Astrocyte (in vitro differentiated cells and primary cell): Measurements from ENCODE around the gene PGAM5. TPM values are rescaled to one million over a fixed set of nuclear protein-coding genes. Genes with fewer than 3 reads are reported as not detected.

Experiments used
- DNase-seq: peaks from one replicate; pipeline ENCODE4 v3.0.0-alpha.2; 2010; ENCODE audit warnings: low read depth
- FAIRE-seq: peaks from 2 replicates; lab custom pipeline; 2011; peaks lifted over from hg19 to GRCh38; lab: Jason Lieb, UNC
- H2AFZ ChIP-seq: 2 replicates; pipeline ENCODE4 v1.6.0; 2012; ENCODE audit warnings: low read depth, low read length, inconsistent platforms
- H3K27ac ChIP-seq: 2 replicates; pipeline ENCODE4 v1.5.1; 2011; ENCODE audit warnings: low read depth, low read length, inconsistent platforms
- H3K27me3 ChIP-seq: 2 replicates; pipeline ENCODE4 v1.6.0; 2011; ENCODE audit warnings: low read length, inconsistent platforms; ENCODE audit not compliant: insufficient read depth
- H3K36me3 ChIP-seq: 2 replicates; pipeline ENCODE4 v1.5.1; 2011; ENCODE audit warnings: low read length, inconsistent platforms; ENCODE audit not compliant: insufficient read depth
- H3K4me1 ChIP-seq: 2 replicates; pipeline ENCODE4 v1.5.1; 2011; ENCODE audit warnings: low read length, inconsistent platforms; ENCODE audit not compliant: insufficient read depth
- H3K4me2 ChIP-seq: 2 replicates; pipeline ENCODE4 v1.6.0; 2012; ENCODE audit warnings: low read length, inconsistent platforms
- H3K4me3 ChIP-seq: 2 replicates; pipeline ENCODE4 v1.5.1; 2011; ENCODE audit warnings: low read depth, mild to moderate bottlenecking, low read length, inconsistent platforms; ENCODE audit not compliant: insufficient read depth
- H3K79me2 ChIP-seq: 2 replicates; pipeline ENCODE4 v1.6.0; 2012; ENCODE audit warnings: mild to moderate bottlenecking, low read length, inconsistent platforms; ENCODE audit not compliant: insufficient read depth
- H3K9ac ChIP-seq: 2 replicates; pipeline ENCODE4 v1.6.0; 2012; ENCODE audit warnings: mild to moderate bottlenecking, low read length, inconsistent platforms
- H3K9me3 ChIP-seq: 2 replicates; pipeline ENCODE4 v1.5.1; 2012; ENCODE audit warnings: low read depth, mild to moderate bottlenecking, low read length, inconsistent platforms; ENCODE audit not compliant: insufficient read depth
- H4K20me1 ChIP-seq: 2 replicates; pipeline ENCODE4 v1.6.0; 2012; ENCODE audit warnings: low read length, inconsistent platforms; ENCODE audit not compliant: insufficient read depth
- H3K27ac Mint-ChIP-seq: one replicate; pipeline ENCODE4 v1.8.0; 2021; ENCODE audit warnings: mild to moderate bottlenecking, mixed read lengths; ENCODE audit not compliant: unreplicated experiment
- H3K27me3 Mint-ChIP-seq: one replicate; pipeline ENCODE4 v1.8.0; 2021; ENCODE audit warnings: low read depth, mixed read lengths; ENCODE audit not compliant: unreplicated experiment
- H3K36me3 Mint-ChIP-seq: one replicate; pipeline ENCODE4 v1.8.0; 2021; ENCODE audit warnings: low read depth, mixed read lengths; ENCODE audit not compliant: unreplicated experiment
- H3K4me1 Mint-ChIP-seq: one replicate; pipeline ENCODE4 v1.8.0; 2021; ENCODE audit warnings: low read depth, mixed read lengths; ENCODE audit not compliant: unreplicated experiment
- H3K4me3 Mint-ChIP-seq: one replicate; pipeline ENCODE4 v1.8.0; 2021; ENCODE audit warnings: mild to moderate bottlenecking, moderate library complexity, mixed read lengths; ENCODE audit not compliant: unreplicated experiment
- H3K9me3 Mint-ChIP-seq: one replicate; pipeline ENCODE4 v1.8.0; 2021; ENCODE audit warnings: mild to moderate bottlenecking, mixed read lengths; ENCODE audit not compliant: unreplicated experiment
- CTCF ChIP-seq: IDR thresholded peaks from 2 replicates; pipeline ENCODE4 v1.5.1; 2011; ENCODE audit warnings: low read depth, mild to moderate bottlenecking, inconsistent platforms, low read length, moderate library complexity; ENCODE audit not compliant: insufficient read depth
- EZH2 ChIP-seq: IDR thresholded peaks from 2 replicates; pipeline ENCODE4 v1.6.1; 2012; ENCODE audit warnings: mild to moderate bottlenecking, low read length, inconsistent platforms; ENCODE audit not compliant: insufficient read depth
- total RNA-seq: library from RNA; stranded (reverse); gene quantifications from 2 replicates; pipeline ENCODE4 v1.2.1, GENCODE V29; 2021

Gene PGAM5
- total RNA-seq, 1 donor from 2014 or later = 43.4 TPM

DNA sequence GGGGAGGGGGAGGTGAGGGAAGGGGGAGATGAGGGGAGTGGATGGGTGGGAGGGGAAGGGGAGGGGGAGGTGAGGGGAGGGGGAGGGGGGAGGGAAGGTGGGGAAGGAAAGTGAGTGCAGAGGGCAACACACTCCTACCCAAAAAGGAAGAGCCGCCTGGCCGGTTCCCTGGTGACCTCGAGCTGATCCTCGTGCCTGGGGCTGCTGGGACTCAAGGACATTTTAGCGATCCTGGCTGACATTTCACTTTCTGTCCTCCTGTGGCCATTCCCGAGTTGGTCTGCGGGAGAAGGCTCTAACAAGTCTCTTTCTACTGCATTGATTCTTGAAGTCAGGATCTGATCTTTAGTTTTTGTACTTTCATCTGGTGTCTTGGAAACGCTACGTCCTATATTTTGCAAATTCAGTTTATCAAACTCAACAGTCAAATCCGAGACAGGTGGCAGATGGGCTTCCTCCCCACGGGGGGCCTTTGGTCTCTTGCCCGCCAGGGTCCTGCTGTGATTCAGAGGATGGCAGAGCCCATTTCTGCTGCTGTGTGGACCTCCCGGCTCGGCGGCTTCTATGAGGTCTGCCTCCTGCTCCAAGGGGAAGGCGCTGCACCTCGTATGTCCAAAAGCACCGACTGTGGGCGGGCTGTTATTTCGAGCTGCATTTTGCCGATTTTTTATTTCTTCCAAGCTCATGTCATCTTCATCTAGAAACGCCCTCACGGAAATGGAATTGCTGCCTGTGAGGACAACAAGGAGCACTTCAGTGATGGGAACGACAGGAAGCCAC, 19.1 kb downstream of the PGAM5 start:
- H3K9me3 ChIP-seq = no peaks in the 10 kb centered on the region
- H2AFZ ChIP-seq = no peak overlapping the region
- TF ChIP-seq CTCF (no peak), EZH2 (no peak)
- H3K36me3 Mint-ChIP-seq = peaks cover 36% of the 10 kb centered on the region
- no peaks in the 10 kb centered on the region for H3K27me3 Mint-ChIP-seq
- H3K79me2 ChIP-seq = peaks cover 42% of the 10 kb centered on the region
- H3K4me1 Mint-ChIP-seq = no peaks in the 10 kb centered on the region
- H3K4me3 ChIP-seq = no peak overlapping the region
- no peaks in the 10 kb centered on the region for H3K9me3 Mint-ChIP-seq
- H3K27me3 ChIP-seq = no peaks in the 10 kb centered on the region
- H3K27ac ChIP-seq = no peak overlapping the region
- peaks cover 59% of the 10 kb centered on the region for H3K36me3 ChIP-seq
- FAIRE-seq (no peak), DNase-seq (no peak)
- H3K9ac ChIP-seq = no peak overlapping the region
- no peaks in the 10 kb centered on the region for H3K4me1 ChIP-seq
- H3K27ac Mint-ChIP-seq = peak overlapping the region; percentile 66
- no peak overlapping the region for H3K4me3 Mint-ChIP-seq
- H4K20me1 ChIP-seq = peaks cover 88% of the 10 kb centered on the region
- no peak overlapping the region for H3K4me2 ChIP-seq

- Histone ChIP-seq H2AFZ (no peak overlapping the region), H3K9me3 (no peaks in the 10 kb centered on the region), H4K20me1 (peaks cover 88% of the 10 kb centered on the region), H3K9ac (no peak overlapping the region), H3K4me2 (no peak overlapping the region), H3K36me3 (peaks cover 60% of the 10 kb centered on the region), H3K79me2 (peaks cover 42% of the 10 kb centered on the region), H3K27ac (no peak overlapping the region), H3K27me3 (no peaks in the 10 kb centered on the region), H3K4me1 (no peaks in the 10 kb centered on the region), H3K4me3 (no peak overlapping the region)
- H3K4me1 Mint-ChIP-seq = no peaks in the 10 kb centered on the region
- no peaks in the 10 kb centered on the region for H3K9me3 Mint-ChIP-seq
- H3K27ac Mint-ChIP-seq = peak overlapping the region; percentile 66
- DNase-seq (no peak), FAIRE-seq (no peak)
- H3K27me3 Mint-ChIP-seq = no peaks in the 10 kb centered on the region
- no peak for TF ChIP-seq CTCF
- H3K36me3 Mint-ChIP-seq = peaks cover 35% of the 10 kb centered on the region
- H3K4me3 Mint-ChIP-seq = no peak overlapping the region
Observed at GRCh38 chr12:132730353-132730752, 19.7 kb downstream of the PGAM5 start.

GRCh38 chr12:132731574-132731973, 20.9 kb downstream of the PGAM5 start:
- Histone ChIP-seq H3K4me1 (no peaks in the 10 kb centered on the region), H3K9me3 (no peaks in the 10 kb centered on the region), H3K79me2 (peaks cover 41% of the 10 kb centered on the region), H4K20me1 (peaks cover 86% of the 10 kb centered on the region), H3K27me3 (no peaks in the 10 kb centered on the region), H3K4me2 (no peak overlapping the region), H3K36me3 (peaks cover 53% of the 10 kb centered on the region), H3K4me3 (no peak overlapping the region), H3K9ac (no peak overlapping the region), H2AFZ (no peak overlapping the region), H3K27ac (no peak overlapping the region)
- H3K36me3 Mint-ChIP-seq = peaks cover 28% of the 10 kb centered on the region
- DNase-seq (no peak), FAIRE-seq (no peak)
- TF ChIP-seq CTCF (no peak), EZH2 (no peak)
- no peak overlapping the region for H3K27ac Mint-ChIP-seq
- no peaks in the 10 kb centered on the region for H3K4me1 Mint-ChIP-seq
- H3K9me3 Mint-ChIP-seq = no peaks in the 10 kb centered on the region
- H3K4me3 Mint-ChIP-seq = no peak overlapping the region
- no peaks in the 10 kb centered on the region for H3K27me3 Mint-ChIP-seq
